Stimulated activated CD8-positive, alpha-beta memory T cell treated with anti-CD3 and anti-CD28 coated beads, Interleukin-15, amount 100 ng/mL, for 1 hour (primary cell): ENCODE data around the gene PCA3.

Source experiments
- DNase-seq: peaks from one replicate; pipeline ENCODE4 v3.0.0-alpha.2; 2020; ENCODE audit warnings: low read depth

The PCA3 gene

DNA sequence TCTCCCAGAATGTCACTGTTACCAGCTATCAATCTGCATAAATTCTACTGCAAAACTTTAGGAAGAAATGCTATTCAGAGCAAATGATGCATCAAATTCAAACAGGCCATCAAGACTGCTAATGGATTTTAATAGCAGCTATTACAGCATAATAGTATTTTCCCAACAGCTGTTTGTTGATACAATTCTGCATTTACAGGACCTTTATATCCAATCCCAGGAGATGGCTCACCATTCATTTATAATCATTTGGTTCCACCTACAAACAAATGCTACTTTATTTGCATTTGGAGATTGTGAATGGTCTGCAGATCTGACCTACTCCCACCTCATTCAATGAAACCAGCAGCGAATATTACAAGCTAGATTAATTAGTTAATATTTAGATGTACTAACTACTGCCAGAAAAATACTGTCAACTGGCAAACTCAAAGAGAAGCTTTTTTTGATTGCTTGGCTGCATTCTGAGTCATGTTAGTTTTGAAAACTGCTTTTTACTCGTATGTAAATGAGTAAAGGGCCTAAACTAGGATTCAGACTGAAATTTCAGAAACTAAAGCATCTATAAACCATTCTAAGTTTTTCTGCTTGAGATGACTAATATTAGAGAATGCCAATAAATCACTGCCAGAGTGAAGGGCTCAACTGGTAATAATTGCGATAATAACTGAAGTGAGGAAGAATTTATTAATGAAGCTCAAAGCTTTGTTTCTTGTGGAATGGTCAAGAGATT, 7.1 kb upstream of the PCA3 start:
- DNase-seq = no peak

DNA sequence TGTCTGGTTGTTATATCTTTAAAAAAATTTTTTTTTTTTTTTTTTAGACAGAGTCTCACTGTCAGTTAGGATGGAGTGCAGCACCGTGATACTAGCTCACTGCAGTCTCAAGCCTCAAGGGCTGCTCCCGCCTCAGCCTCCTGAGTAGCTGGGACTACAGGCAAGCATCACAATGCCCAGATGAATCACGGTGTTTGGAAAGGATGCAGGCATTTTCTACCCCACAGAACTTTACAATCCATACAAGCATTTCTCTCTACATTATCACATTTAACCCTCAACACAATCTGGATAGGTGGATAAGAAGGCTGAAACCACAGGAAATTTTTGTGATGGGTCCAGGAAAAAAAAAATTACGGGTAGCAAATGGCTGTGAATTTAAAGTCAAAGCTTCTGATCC, 5.8 kb upstream of the PCA3 start:
- DNase-seq = no peak

DNA sequence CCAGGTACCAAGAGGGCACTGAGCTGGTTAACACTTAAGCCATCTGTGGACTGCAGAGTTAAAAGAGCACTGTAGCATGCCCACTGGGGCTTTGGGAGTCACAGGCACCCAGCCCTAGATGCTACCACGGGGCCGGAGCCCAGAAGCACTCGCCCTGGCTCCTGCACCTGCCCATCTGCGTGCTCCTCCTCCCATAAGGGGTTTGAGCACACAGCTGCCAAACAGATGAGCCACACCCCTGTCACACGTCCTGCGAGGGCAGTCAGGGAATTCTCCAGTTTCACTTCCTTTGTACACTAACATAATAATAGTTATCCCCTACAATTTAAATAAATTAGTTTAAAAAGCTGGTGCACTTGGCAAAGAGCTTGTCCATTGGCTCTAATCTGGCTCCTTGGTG, 4.5 kb upstream of the PCA3 start:
- DNase-seq = no peak

DNA sequence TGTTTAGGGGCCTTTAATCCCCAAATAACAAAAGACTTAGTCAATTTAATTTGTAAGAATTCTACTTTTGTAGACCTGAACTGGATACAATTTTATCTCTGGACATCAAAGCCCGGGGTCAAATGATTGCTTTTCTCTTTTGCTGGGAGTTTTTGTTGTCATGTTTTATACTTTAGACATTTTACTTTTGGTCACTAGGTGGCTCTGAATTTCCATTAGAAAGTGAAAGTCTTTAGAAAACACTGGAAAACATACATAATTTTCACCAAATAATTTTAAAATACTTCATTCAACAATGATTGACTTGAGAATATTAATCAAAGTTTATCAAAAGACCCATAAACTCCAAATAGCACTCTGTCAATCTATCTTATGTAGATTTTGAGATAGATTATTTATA, 2.8 kb upstream of the PCA3 start:
- no peak for DNase-seq

DNA sequence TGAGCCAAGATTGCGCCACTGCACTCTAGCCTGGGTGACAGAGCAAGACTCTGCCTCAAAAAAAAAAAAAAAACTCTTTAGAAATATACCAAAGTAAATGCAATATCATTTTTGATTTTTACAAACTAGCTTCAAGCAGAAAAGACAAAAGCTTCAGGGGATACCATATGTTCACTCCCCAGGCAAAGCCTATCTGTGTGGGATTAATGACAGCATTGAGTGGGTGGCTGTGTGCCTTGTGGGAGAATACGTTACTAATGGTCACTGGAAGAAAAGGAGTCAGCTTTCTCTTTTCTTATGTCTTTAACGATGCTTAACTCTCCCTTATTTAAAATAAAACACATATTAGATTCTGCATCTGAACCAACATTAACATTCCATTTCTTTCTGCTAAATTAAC, 1.9 kb downstream of the PCA3 start:
- DNase-seq = no peak

DNA sequence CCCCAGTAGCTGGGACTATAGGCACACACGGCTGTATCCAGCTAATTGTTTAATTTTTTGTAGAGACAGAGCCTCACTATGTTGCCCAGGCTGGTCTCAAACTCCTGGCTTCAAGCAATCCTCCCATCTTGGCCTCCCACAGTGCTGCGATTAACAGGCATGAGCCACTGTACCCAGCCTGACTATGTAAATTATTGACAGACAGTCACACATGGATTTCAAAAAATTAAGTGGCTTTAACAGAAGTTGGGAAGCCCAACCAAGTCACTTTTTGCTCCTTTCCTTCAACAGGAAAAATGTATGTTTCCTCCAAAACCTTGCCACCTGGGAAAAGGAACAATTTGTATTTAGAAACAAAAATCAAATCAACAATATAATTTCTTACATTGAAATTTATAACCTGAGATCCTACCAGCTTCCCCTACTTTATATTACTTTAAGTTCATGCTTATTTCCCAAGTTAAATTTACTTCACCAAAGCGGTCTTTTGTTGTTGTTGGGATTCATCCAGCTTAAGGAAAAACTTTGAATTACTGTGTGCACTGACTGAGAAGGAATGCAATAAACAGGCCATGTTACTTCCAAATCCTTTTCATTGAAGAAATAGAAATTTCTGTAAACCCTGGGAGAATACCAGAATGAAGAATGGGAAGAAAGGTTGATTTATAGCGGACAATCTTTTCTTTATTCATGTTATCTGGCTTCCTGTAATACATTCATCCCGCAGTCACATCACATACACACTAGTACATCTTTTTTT, 8.6 kb downstream of the PCA3 start:
- no peak for DNase-seq

DNA sequence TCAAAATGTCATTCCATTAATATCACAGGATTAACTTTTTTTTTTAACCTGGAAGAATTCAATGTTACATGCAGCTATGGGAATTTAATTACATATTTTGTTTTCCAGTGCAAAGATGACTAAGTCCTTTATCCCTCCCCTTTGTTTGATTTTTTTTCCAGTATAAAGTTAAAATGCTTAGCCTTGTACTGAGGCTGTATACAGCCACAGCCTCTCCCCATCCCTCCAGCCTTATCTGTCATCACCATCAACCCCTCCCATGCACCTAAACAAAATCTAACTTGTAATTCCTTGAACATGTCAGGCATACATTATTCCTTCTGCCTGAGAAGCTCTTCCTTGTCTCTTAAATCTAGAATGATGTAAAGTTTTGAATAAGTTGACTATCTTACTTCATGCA, 20.6 kb downstream of the PCA3 start:
- no peak for DNase-seq

DNA sequence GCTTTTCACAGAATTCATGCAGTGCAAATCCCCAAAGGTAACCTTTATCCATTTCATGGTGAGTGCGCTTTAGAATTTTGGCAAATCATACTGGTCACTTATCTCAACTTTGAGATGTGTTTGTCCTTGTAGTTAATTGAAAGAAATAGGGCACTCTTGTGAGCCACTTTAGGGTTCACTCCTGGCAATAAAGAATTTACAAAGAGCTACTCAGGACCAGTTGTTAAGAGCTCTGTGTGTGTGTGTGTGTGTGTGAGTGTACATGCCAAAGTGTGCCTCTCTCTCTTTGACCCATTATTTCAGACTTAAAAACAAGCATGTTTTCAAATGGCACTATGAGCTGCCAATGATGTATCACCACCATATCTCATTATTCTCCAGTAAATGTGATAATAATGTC, 21.3 kb downstream of the PCA3 start:
- no peak for DNase-seq

DNA sequence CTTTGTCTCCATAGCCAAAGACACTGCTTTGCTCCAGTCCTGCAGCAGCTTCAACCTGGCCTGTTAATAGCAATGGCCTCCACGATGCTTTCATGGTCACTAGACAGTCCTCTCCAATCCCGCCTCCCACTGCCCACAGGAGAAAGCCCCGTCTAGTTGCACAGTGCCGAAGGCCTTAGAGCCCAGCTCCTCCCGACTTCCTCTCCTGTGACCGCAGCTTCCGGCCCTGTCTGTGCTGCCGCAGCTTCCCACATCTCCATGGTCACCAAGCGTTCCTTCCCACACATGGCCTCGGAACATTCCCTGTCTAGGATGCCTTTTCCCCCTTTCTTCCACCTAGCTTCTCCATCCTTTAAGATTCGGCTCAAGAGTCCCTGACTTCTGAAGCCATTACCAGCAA, 23.4 kb downstream of the PCA3 start:
- no peak for DNase-seq

DNA sequence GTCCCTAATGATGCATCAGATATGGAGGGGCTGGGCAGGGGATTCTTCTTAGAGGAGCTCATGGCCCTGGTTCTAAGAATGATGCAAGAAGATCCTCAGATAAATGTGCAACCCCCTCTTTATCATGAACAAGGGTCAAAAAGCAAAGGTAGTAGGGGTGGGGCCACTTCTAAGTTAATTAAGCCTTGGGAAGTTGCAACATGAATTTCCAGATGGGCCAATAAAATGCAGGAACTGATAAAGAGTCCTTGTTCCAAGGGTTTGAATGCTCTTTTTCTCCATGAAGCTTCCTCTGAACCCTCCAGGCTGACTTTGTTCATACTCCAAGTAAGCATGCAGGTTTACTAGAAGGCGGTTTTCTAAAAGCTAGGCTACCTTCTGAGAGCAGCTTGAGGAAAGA, 25.6 kb downstream of the PCA3 start:
- no peak for DNase-seq

DNA sequence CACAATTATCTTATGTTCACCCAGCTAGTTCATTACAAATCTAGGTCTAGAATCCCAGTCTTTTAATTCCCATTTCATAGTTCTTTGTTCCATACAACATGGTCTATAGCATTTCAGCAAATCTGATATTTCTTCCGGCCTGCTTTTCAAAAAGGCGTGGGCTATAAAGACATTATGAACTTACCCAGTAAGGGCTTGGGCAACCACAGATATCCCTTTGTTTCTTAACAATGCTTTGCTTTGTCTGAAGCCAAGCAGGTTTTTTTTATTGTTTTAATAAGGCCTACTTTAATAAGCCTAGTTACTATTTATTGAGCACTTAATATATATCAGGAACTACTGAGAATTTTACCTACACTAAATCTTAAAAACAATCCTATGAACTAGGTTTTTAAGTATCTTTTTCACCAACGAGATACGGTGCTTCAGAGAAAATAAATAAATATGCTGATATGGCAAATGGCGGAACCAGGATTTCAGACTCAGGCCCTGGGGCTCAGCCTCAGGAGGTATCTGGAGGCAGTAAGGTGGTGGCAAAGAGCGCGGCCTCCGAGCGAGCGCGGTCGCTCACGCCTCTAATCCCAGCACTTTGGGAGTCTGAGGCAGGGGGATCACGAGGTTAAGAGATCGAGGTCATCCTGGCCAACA, 29.7 kb downstream of the PCA3 start:
- no peak for DNase-seq

DNA sequence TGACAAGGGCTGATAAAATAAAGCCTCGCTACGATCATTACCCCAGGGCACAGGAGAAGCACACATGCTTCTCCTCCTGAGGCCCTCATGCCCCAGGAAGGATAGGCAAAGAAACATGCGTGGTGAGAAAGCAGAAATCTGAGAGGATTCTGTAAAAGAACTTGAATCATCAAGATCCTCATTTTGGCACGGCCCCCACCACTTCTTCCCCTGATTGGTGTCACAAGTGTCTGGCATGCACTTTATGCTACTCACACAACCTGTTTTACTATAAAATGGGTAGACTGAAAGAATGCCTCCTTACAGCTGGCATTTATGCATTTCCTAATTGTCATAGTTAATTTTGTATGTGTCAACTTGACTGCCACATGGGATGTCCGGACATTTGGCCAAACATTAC, 32.1 kb downstream of the PCA3 start:
- no peak for DNase-seq

DNA sequence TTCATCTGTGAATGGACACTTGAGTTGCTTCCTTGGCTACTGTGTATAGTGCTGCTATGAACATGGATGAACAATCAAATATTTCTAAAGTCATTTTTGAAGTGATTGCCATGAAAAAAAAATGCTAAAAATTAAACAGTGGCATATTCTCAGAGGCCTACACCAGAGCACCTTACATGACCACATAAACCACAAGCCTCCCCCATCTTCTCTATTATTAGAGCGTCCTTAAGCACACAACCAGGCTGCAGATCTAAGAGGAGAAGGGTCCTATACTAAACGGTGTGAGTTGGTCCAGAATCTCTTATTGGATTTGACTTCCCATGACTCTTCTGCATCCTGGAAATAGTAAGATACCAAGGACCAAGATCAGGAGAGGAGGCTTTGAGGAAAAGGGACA, 34.3 kb downstream of the PCA3 start:
- no peak for DNase-seq

DNA sequence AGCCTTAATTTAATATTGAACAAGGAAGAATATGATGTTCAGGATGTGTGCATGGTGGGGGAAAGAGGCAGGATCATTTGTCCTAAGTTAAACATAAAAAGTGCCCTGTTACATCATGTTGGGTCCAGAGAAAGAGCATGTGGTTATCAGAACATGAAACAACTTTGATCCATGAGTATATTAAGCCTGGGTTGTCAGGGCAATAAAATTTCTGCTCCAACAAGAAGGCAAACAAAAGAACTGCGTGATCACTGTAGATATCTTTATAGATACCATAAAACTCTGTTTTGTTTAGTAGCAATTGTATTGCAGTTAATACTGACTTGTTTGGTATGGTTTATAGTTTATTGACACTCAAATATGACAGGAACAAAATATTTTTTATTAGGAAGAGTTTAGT, 35.2 kb downstream of the PCA3 start:
- DNase-seq = no peak

DNA sequence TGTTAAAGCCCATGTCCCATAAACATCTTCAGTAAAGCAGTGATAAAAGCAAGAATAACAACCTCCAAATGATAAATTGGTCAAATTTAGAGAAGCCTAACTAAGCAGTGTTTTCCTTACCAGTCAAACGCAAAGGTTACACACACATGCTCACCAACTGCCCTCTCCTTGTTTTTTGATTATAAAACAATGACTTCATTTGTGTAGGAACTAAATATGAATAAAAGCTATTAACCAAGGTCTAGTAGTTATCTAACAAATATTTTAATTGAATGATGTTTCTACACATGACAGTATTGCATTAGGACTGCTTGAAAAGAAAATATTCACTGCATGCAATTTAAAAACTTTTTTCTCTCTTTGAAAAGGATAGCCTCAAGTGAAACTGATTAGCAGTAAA, 36.7 kb downstream of the PCA3 start:
- no peak for DNase-seq

DNA sequence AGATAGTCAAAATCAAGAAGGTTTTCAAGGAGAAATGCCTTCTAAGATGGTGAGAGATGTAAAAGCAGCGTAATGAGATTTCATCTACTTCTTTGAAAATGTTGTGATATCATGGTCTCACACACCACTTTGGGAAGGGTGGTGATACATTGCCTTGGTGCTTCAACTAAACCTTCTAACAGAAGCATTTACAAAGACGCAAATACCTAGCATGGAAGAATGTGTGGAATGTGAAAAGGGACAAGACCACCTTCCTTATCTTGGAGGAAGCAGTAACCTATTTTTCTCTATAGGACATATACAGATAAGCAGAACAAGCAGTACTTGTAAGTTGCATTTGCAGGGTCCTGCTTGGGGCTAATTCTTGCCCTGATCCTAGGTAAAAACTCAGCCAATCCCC, 38.8 kb downstream of the PCA3 start:
- DNase-seq = no peak

DNA sequence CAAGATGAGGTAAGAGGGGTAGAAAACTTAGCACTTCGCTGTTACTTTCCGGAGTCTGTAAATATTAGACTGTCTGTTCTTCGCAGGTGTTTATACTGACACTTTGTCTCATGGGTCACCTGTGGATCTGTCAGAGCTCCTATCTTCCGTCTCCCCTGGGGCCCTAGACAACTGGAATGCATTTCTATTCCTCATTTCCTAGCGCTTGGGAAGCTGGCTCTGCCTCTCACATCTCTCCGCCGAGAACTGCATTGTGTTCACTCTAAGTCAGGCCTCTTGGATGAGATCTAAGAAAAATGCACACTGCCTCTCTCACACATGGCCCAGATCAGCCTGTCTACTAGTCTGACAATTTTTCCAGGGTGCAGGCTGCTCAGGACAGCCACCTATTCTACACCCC, 39.5 kb downstream of the PCA3 start:
- DNase-seq = no peak

DNA sequence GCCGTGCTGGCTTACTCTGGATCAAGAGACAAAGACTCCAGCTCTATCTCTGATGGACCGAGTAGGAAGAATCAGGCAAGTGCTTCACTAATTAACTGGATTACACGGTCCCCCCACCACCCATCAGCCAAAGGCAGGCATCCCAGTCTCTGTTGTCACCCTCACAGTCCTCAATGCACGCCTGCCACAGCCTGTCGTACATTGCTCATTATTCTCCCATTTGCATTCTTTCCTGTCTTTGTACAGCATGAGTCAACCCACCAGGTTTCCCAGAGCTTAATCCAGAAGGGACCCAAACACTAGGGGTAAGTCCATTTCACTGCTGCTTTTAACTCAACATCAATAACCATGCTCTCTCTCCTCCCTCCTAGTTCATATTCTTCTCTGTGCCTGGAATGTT, 44.4 kb downstream of the PCA3 start:
- DNase-seq = no peak

DNA sequence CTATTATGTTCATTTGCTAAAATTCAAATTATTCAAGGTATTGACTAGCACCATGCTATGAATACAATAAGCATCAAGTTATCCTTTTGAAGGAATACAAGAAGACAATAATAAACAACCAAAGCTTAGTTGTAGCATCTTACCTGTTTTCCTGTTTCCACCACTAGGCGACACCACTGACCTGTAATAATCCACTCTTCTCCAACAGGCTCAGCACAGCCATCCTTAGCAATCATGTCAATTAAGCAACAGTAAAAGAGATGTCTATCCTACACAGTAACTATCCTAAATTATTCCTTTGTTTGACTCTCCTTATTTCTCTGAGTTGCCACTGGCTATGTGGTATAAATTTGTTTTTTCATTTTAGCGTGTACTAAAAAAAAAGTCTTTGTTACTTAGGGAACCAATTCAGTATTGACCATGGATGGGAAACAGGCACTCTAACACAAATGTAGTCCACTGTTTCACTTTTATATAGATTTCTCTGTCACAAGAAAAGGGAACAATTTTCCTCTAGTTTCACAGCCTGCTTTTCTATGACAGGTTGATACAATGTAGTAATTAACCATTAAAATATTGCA, 46.2 kb downstream of the PCA3 start:
- no peak for DNase-seq

DNA sequence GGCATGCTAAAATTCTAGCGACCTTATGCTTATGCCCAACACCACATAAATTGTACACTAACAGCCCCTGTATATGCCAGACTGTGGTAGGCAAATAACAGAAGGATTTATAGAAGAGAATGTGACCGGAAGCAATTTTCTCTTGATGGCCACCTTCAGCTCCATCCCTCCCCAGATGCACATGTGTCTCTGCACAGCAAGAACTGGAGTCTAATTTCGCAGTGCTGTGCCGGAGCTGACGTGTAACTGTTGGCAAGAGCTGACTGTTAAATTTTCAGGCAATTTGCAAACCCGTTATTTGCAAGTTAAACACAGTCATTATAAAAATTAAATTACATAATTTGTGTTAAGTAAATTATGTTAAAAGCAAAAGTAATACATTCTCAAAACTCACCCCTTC, 48.4 kb downstream of the PCA3 start:
- no peak for DNase-seq

DNA sequence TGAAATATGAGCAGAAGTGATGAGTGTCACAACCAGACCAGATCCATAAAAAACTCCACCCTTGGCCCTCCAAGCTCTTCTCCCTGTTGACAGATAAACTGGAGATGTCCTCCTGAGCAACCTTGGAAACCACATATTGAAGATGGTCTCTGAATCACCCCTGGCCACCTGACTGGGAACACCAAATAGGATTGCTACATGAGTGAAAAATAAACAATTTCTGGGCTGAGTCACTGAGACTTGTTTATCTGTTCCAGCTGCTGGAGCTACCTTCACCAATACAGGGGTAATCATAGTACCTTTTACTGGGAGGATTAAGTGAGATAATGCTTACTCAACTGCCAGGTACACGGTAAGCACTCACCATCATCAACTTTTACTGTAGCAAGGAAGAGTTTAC, 53.3 kb downstream of the PCA3 start:
- DNase-seq = no peak

DNA sequence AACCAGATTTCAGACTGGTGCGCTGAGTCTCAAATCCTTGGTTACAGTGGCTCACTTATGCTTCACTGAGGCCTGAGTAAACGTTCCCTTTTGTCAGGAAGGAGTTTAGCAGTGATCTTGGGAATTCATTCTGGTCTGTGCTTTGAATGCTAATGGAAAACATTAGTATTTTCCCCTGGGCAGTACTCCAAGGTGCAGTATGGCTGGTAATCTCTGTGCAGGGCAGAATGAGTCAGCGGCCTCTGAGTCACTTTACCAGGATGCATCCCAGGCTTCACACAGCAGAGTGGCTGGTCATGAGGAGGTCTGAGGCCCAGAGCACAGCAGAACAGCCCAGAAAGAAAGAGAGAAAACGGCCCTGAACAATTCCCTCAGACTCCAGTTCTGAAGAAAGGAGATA, 54.0 kb downstream of the PCA3 start:
- DNase-seq = no peak

DNA sequence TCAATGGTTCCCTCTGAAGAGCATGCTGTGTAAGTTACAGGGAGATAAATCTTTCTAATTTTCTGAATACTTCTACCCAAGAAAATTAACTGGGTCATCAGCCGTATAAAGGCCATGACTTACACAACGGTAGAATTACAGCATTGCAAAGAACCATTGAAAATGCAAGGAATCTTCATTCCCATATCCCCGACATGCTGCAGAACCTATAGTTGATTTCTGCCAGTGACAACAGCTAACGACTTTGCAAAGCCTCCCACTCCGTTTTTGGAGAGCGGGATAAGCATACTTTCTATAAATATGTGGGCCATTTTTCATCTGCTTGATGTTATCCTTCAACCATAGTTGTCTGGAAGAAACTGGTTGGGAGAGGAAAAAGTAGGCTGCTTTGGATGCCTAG, 56.2 kb downstream of the PCA3 start:
- no peak for DNase-seq
